Suppressor macrophage (primary cell): ENCODE data around the gene KCNIP3.
"Not testable (repeated sequence)": the region's sequence is repeated elsewhere in the genome, so short reads cannot be mapped to it uniquely, and the experiment has no call there.

Experiments used
- DNase-seq, 4 experiments: peaks; one replicate each; pipeline ENCODE4 v3.0.0-alpha.2; 2020 to 2022
- total RNA-seq, 17 experiments: gene quantifications; one replicate each; lab custom pipeline; 2026; ENCODE audit warnings: mixed read lengths in 6 of 17, inconsistent platforms in 3 of 17; lab: John Stamatoyannopoulos, UW

KCNIP3 gene
- 0.08 to 5.6 (median 0.27) reads per million in 17 experiments for total RNA-seq

DNA sequence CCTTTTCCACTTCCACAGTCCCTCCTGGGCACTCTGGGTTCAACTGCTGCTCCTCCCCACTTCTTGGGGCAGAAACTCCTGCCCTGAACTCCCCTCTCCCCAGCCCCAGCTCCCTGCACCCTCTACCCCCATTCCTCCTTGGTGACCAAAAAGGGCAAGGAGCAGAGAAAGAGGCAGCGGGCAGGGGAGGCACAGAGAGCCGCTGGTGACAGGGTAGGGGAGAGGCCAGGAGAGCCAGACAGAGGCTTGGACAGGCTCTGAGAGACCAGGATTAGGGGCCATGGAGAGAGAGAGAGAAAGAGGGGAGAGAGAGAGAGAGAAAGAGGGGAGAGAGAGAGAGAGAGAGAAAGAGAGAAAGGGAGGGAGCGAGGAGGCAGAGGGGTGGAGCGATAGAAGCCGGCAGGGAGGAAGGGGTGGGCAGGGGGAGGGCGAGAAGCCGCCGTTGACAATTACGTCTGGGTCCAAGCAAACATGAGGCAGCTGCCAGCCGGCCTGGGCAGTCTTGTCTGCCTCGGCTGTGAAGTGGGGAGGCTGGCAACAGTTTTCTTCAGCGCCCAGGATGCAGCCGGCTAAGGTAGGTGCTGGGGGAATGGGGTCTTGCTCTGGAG, at the start of gene KCNIP3:
Gene KCNIP3 (plus strand): TSS at position 468 of the 608 bp plus-strand sequence. CDS start 92 bp downstream, at position 560.
- DNase-seq = no peak

DNA sequence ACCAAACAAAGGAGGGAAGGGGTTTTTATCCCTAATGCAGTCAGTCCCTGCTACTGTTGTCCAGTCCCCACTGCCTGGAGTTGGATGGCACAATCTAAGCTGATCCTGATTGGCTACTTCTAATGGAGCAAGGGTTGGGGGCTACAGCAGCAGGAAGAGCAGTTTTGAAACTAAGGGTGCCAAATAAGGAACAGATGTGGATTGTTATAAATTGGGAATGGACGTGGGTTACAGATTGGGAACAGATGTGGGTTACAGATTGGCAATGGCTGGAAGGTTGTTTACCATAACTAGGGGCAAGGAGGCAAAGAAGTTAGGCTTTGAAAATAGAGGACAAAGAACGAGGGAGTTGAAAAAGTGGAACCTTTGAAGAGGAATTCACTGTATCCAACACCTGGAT, 38.9 kb upstream of the KCNIP3 start:
- no peak for DNase-seq

- DNase-seq = peak; percentile 84 to 94 (median 90)
Measured at GRCh38 chr2:95260028-95261023, 36.8 kb upstream of the KCNIP3 start.

DNA sequence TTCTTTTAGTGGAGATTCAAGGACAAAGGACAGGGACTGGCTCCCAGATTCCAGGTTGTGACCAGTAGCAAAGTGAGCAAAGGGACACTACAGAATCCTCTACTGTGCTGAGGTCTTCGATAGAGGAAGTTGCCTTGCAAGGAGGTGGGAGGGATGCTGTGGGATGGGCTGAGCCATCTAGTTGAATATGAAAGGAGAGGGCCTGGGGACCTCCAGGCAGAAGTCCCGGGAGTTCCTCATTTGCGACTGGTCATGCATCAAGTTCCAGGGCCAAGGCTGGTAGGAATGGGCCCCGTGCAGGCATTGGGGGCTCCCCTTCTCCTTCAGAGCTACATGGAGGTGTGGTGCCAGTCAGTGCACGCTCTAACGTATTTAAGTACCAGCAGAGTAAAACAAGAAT, 35.5 kb upstream of the KCNIP3 start:
- peak; percentile 74 to 92 (median 88) for DNase-seq

- DNase-seq = peak in 2 of 4 experiments; percentile 14 to 30
Measured at GRCh38 chr2:95262896-95263542, 34.1 kb upstream of the KCNIP3 start.

DNA sequence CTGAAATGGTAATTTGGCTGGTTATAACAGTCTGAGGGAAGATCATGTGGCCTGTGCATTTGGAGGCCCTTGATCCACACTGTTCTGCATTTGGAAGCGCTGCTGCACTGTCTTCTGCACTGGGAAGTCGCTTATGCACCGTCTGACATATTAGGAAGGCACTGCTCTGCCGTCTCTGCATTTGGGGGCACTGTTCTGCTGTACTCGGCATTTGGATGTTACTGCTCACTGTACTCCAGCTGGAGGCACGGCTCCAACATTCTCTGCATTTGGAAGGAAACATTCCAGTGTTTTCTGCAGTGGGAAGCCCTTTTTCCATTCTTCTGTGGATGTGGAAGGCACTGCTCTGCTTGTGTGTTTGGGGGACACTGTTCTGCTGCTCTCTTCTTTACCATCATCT, 32.5 kb upstream of the KCNIP3 start:
- DNase-seq = no peak

GRCh38 chr2:95265182-95265581, 32.0 kb upstream of the KCNIP3 start:
- no peak for DNase-seq

DNA sequence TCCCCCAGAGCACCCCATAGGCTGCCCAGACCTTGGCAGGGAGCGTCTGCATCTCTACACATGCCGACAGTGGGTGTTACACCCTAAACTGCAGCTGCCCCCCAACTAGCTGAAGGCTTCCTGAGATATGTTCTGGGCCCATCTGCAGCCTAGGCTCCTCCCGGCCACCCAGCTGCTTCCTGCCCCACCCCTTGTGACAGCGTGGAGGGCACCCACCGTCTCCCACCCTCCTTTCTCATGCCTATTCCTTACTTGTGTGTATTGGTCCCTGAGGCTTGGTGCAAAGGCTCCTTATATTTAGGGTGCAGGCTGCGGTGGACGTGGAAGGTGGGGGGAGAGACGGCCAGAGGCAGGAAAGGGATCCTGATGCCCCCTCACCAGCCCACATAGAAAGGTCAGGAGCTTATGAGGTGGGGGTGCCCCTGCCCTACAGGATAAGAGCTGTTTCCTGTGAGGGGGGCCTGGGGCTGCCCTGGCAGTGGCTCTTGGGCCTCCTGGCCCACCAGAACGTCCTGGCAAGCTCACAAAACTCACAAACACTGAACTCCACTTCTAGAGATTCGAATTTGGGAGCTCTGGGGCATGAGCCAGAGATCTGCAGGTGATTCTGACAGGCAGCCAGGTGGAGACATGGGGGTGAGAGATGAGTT, 30.2 kb upstream of the KCNIP3 start:
- DNase-seq = no peak

GRCh38 chr2:95267458-95268210, 29.5 kb upstream of the KCNIP3 start:
- no peak for DNase-seq

DNA sequence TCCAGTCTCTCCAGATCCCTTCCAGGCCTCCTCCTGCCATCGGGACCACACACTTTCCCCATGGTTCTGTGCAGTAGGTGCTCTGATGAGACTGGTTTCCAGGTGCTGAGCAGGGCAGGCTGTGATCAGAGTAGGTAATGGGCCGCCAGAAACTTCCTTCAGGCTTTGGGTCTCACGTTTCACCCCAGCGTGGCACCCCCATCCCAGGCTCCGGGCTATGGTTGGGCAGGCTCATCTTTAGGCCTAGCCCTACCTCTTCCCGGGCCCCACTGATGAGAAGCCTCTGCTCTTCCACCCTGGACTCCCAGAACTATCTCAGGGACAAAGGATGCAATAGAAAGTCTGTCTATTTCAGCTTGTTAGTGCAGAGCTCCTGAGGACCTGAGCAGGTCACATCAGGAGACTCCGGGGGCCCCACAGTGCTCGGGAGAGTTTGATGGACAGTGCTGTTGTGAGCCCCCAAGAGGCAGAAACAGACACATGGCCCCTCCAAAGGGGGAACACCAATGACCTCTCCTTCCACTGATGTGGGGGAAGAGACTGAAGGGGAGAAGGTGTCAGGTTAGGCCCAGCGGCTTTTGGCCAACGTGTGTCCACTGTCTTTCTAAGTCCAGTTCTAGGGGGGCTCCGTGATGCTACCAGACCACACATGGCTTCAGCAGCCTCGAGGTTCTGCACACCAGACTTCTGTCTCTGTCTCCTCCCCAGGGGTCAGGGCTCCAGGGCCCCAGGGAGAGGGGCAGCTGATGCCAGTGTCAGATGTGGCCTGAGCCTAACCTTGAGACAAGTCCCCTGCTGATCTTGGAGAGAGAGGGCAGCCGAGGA, 28.7 kb upstream of the KCNIP3 start:
- DNase-seq = peak in 1 of 4 experiments; percentile 0

GRCh38 chr2:95269036-95269680, 28.0 kb upstream of the KCNIP3 start:
- peak in 1 of 4 experiments; percentile 1 for DNase-seq

DNA sequence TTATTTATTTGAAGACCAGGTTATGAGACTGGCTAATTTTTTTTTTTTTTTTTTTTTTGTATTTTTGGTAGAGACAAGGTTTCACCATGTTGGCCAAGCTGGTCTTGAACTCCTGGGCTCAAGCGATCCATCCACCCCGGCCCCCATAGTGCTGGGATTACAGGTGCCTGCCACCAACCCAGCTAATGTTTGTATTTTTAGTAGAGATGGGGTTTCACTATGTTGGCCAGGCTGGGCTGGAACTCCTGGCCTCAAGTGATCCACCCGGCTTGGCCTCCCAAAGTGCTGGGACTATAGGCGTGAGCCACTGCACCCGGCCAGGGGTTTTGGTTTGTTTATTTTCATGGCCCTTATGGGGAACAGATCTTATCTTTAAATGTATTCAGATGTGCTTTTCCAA, 27.4 kb upstream of the KCNIP3 start:
- not testable (repeated sequence) for DNase-seq

DNA sequence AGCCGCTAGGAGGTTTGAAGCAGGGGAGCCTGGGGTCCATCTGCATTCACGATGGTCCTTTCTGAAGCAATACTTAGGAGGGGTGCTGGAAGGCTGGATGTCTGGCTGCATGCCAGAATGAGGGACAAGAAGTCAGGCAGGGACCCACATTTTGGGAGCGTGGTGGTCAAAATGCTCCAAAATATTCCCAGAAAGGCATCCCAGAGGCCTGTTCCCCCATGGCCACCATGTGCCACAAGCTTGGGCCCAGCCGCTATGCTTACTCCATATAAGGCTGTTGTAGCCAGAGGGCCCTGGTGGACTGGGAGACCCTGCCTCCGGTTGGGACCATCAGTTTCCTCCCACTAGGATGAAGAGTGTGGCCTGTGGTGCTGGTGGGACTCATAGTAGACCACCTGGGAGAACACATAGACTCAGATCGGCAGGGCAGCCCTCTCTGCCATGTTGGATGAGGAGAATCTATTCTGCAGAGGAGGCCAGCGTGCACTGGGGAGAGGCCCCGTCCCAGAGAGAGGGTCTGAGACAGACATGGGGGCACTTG, 26.5 kb upstream of the KCNIP3 start:
- DNase-seq = peak in 1 of 4 experiments; percentile 1

DNA sequence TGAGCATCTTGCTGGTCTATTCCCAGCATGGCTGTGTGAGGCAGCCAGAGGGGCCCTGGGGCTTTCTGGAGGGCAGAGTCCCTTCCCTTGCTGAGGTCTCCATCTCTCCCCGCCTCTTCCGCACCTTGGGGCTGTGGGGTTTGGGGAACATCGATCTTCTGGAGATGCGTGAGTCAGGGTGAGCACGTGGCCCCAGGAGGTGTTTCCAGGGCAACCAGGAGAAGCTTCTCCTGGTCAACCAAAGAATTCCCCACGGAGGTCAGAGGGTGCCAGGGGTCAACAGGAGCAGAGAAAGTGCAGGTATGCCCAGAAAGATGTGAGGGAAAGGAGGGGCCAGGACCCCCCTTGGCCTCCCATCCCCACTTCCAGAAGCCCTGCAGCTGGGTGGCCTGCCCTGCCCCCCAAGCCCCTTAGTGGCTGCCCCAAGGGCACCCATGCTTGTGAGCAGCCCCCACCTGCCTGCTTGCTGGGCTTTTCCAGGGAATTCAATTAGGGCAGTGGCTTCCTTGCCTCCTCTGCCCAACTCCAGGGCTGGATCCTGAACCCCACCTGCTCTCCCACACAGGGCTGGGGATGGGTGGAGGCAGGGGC, 25.7 kb upstream of the KCNIP3 start:
- DNase-seq = peak in 1 of 4 experiments; percentile 0

GRCh38 chr2:95272299-95272751, 24.8 kb upstream of the KCNIP3 start:
- peak in 1 of 4 experiments; percentile 1 for DNase-seq

DNA sequence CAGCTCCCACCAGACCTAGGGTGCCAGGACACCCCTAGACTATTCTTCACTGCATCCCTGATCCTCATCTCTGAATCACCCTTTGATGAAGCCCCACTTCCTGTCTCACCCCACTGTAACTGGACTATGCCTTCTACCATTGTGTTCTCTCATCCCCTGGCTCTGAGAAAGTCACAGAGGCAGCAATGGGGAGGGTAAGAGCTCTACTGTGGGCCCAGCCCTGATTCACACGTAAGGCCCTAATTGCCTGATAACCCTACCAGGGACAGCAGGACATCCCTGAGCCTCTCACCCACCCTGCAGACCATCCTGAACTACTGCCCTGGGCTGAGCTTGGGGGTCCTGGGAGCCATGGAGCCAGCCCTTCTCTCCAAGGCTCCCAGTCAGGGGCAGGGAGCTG, 24.4 kb upstream of the KCNIP3 start:
- DNase-seq = no peak

- DNase-seq = peak; percentile 15 to 62 (median 48)
Measured at GRCh38 chr2:95273566-95274290, 23.4 kb upstream of the KCNIP3 start.

- no peak for DNase-seq
Measured at GRCh38 chr2:95274291-95275150, 22.6 kb upstream of the KCNIP3 start, which contains the start of gene PROM2. PROM2 (plus strand) TSS chr2:95274449; CDS start chr2:95274586, 137 bp downstream.
